Endothelial cell (in vitro differentiated cells): ENCODE results near the gene THSD4. TPM values are rescaled to one million over a fixed set of nuclear protein-coding genes. Genes with fewer than 3 reads are reported as not detected.

Experiments used
- DNase-seq: peaks from one replicate; pipeline ENCODE4 v3.0.0; 2021; ENCODE audit warnings: low spot score
- H3K27ac Mint-ChIP-seq: one replicate; pipeline ENCODE4 v1.8.0; 2021; ENCODE audit warnings: mixed read lengths, inconsistent platforms; ENCODE audit not compliant: unreplicated experiment
- H3K27me3 Mint-ChIP-seq: one replicate; pipeline ENCODE4 v1.8.0; 2021; ENCODE audit warnings: mild to moderate bottlenecking, moderate library complexity, mixed read lengths, inconsistent platforms; ENCODE audit not compliant: unreplicated experiment
- H3K36me3 Mint-ChIP-seq: one replicate; pipeline ENCODE4 v1.8.0; 2021; ENCODE audit warnings: mild to moderate bottlenecking, low read depth, mixed read lengths, inconsistent platforms; ENCODE audit not compliant: unreplicated experiment
- H3K4me1 Mint-ChIP-seq: one replicate; pipeline ENCODE4 v1.8.0; 2021; ENCODE audit warnings: mild to moderate bottlenecking, mixed read lengths, inconsistent platforms; ENCODE audit not compliant: unreplicated experiment
- H3K4me3 Mint-ChIP-seq: one replicate; pipeline ENCODE4 v1.8.0; 2021; ENCODE audit warnings: mild to moderate bottlenecking, mixed read lengths, inconsistent platforms; ENCODE audit not compliant: unreplicated experiment
- H3K9me3 Mint-ChIP-seq: one replicate; pipeline ENCODE4 v1.8.0; 2021; ENCODE audit warnings: mixed read lengths, inconsistent platforms; ENCODE audit not compliant: unreplicated experiment
- CTCF ChIP-seq: fragments of 200-600 bp; sonication (generic); IDR thresholded peaks from one replicate; pipeline ENCODE4 v1.5.0; 2021; ENCODE audit warnings: antibody characterized with exemption; ENCODE audit not compliant: unreplicated experiment
- total RNA-seq: library from RNA; stranded (reverse); fragmentation: NEBNext Ultra II Directional; extraction: Animal tissue kit (Norgen Biotek cat#: 25700); gene quantifications from one replicate; pipeline ENCODE4 v1.2.1, GENCODE V29; 2021; ENCODE audit not compliant: unreplicated experiment

THSD4 gene
- total RNA-seq, 1 donor from 2014 or later: 0.92 TPM

GRCh38 chr15:71115567-71116351 is 488 bp downstream of the THSD4 start:
- Mint-ChIP-seq H3K4me3 (peak overlapping the region; percentile 91), H3K4me1 (peaks cover 23% of the 10 kb centered on the region), H3K27ac (no peak overlapping the region), H3K36me3 (no peaks in the 10 kb centered on the region), H3K9me3 (no peaks in the 10 kb centered on the region), H3K27me3 (peaks cover 12% of the 10 kb centered on the region)
- no peak for TF ChIP-seq CTCF
- DNase-seq: peak; percentile 49

- H3K27ac Mint-ChIP-seq: no peak overlapping the region
- DNase-seq: no peak
- peaks cover 18% of the 10 kb centered on the region for H3K4me1 Mint-ChIP-seq
- H3K9me3 Mint-ChIP-seq: no peaks in the 10 kb centered on the region
- H3K27me3 Mint-ChIP-seq: peaks cover 10% of the 10 kb centered on the region
- peak overlapping the region; percentile 91 for H3K4me3 Mint-ChIP-seq
- H3K36me3 Mint-ChIP-seq: no peaks in the 10 kb centered on the region
- no peak for TF ChIP-seq CTCF
Observed at GRCh38 chr15:71116366-71116765, 1.1 kb downstream of the THSD4 start.

- DNase-seq: no peak
- TF ChIP-seq CTCF: no peak
- Mint-ChIP-seq H3K27ac (no peak overlapping the region), H3K27me3 (peaks cover 10% of the 10 kb centered on the region), H3K4me1 (peaks cover 18% of the 10 kb centered on the region), H3K9me3 (no peaks in the 10 kb centered on the region), H3K4me3 (no peak overlapping the region), H3K36me3 (no peaks in the 10 kb centered on the region)
Observed at GRCh38 chr15:71116942-71117341, 1.7 kb downstream of the THSD4 start.

GRCh38 chr15:71117714-71118305 is 2.5 kb downstream of the THSD4 start:
- H3K4me1 Mint-ChIP-seq: peaks cover 18% of the 10 kb centered on the region
- no peak for TF ChIP-seq CTCF
- H3K27me3 Mint-ChIP-seq: peaks cover 10% of the 10 kb centered on the region
- DNase-seq: no peak
- H3K4me3 Mint-ChIP-seq: no peak overlapping the region
- H3K36me3 Mint-ChIP-seq: no peaks in the 10 kb centered on the region
- no peak overlapping the region for H3K27ac Mint-ChIP-seq
- H3K9me3 Mint-ChIP-seq: no peaks in the 10 kb centered on the region

GRCh38 chr15:71118345-71118744 is 3.1 kb downstream of the THSD4 start:
- DNase-seq: no peak
- no peaks in the 10 kb centered on the region for H3K9me3 Mint-ChIP-seq
- TF ChIP-seq CTCF: no peak
- H3K4me3 Mint-ChIP-seq: no peak overlapping the region
- no peak overlapping the region for H3K27ac Mint-ChIP-seq
- peaks cover 18% of the 10 kb centered on the region for H3K4me1 Mint-ChIP-seq
- peaks cover 10% of the 10 kb centered on the region for H3K27me3 Mint-ChIP-seq
- H3K36me3 Mint-ChIP-seq: no peaks in the 10 kb centered on the region
